GM12874 (cell line): ENCODE measurements around the gene RIN1.

ENCODE experiments used
- TF ChIP-seq, protein P1 (sequence below): IDR thresholded peaks from 2 replicates; pipeline ENCODE4 v1.5.1; 2011; ENCODE audit warnings: low read depth, mild to moderate bottlenecking, control low read depth, low read length, moderate library complexity; ENCODE audit not compliant: insufficient read depth

Gene RIN1

DNA sequence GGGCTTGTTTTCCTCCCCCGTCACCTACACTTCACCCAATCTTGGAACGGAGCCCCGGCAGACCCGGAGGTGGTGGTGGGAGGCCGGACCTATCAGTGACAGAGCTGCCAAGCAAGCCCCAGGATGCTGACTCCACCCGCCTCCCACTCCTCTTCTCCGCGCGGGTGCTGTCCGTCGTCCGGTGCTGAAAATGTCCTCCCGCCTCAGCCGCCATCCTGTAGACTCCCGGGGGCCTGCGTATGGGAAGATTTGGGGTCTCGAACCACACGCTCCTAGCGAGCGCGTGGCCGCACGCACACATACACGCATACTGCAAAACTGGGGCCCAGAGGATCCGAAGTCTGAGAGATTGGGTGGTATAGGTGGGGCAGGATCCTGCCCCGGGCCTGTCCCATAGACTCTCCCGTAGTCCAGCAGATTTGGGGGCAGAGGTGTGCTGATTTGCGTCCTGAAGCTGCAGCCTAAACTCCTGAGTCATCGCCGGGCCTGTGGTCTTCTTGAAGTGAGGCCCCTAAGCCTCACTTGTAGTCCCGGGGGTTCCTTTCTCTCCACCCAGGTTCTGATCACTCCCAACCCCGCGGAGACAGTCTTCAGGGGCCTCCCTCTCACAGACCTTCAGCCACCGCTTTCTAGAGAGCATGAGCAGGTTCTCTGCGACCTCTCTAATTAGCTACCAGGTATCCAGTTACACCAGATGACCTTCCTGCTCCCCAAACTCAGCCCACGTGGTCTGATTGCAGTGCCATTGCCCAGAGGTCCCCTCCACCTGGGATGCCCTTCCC, 46.5 kb downstream of the RIN1 start:
- TF ChIP-seq, protein P1, sequence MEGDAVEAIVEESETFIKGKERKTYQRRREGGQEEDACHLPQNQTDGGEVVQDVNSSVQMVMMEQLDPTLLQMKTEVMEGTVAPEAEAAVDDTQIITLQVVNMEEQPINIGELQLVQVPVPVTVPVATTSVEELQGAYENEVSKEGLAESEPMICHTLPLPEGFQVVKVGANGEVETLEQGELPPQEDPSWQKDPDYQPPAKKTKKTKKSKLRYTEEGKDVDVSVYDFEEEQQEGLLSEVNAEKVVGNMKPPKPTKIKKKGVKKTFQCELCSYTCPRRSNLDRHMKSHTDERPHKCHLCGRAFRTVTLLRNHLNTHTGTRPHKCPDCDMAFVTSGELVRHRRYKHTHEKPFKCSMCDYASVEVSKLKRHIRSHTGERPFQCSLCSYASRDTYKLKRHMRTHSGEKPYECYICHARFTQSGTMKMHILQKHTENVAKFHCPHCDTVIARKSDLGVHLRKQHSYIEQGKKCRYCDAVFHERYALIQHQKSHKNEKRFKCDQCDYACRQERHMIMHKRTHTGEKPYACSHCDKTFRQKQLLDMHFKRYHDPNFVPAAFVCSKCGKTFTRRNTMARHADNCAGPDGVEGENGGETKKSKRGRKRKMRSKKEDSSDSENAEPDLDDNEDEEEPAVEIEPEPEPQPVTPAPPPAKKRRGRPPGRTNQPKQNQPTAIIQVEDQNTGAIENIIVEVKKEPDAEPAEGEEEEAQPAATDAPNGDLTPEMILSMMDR, result no peak

DNA sequence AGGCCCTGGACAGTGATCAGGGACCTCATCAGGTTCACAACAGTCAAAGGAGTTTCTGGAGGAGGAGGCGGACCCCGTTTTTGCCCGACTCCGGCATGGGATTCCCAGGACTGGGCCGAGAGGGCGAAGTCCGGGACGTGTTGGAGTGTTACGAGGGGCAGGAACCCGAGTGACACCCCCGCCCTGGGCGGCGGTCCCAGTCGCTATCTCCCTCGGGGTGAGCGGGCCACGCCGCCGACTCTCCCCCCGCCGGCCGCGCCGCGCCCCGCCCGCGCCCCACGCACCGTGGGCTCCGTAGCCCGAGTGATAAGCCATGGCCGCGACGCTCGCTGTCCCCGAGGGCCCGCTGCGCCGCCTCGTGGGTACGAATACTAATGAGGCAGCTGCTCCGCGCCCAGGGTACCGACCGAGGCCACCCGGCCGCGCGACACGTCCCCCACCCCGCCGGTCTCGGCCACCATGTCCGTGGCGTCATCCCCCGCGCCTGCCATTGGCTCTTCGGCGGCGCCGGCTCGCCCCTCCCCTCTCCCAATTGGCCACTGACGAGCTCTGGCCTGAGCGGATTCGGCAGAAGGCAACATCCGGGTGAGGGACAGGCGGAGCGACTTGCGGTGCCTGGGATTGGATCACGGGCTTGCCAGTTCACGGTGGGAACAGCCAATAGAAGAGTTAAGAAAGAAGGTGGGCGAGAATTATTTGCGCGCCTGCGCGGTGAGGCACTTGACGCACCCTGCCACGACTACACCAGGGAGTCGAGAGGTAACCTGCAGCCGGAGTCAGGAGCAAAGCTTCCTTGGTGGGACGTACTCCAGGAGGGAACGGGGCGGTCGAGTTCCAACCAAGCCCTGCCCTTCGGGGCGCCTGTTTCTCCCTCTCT, 47.3 kb downstream of the RIN1 start, which contains the start of gene YIF1A:
TSS of gene YIF1A (minus strand) at position 473 of the 877 bp plus-strand sequence. CDS start at position 315, 158 bp downstream.
- TF ChIP-seq, protein P1, result no peak

DNA sequence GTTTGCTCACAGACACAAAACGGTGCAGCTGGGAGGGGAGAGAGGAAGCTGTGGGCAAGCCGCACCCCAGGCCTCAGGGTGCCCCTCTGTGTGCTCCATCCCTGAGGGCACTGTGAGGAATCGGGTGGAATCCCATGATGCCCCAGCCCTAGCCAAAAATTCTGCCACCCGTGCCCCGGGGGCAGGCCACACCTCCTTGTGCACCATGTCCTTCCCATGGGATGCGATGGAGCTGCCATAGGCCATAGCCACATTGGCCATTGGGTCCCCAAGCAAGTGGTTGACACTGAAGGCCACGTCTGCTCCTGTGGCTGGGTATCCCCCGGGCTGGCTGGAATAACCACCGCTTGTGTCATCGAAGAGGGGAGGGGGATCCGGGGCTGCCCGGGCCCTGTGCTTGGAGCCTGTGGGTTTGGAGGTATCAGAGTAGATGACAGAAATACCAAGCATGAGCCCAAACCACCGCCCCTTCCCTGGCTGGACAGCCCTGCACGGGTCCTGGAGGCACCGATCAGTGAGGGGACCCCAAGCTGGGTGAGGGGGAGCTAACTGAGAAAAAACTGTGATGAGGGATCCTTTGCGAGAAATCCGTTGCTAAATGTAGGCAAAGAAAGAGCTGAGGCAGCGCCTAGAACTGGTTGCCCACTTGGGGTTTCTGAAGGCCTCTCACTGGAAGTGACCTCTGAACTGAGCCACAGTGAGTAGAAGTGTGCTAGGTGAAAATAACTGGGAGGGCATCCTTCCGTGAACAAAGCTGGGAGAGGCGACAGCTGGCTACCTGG, 48.2 kb downstream of the RIN1 start:
- TF ChIP-seq, protein P1, result no peak

DNA sequence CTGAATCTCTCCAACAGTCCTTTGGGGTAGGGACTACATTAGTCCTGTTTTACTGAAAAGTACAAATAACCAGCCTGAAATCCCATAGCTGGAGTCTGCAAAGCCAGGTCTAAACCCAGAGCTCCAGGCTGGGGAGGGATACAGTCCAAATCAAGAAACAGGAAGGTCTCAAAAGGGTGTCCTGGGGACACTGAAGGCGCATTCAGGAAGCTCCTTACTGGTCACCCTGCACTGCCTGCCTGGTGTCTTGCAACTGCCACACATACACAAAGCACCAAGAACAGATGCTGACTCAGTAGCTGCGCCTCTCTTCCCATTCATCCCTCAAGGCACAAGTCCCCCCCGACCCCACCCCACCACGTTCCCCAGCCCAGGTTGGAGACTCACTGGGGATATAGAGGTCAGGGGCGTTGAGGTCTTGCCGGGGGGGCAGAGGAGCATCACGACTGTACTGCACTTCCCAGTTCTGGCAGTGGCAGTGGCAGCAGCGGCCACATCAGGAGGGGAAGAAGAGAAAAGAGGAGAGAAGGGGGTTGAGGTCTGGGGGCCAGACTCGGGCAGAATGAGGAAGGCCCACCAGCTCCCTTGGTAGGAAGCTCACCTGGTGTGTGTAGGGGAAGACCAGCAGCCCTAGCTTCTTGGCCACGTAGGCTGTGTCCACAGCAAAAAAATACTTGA, 48.9 kb downstream of the RIN1 start:
- TF ChIP-seq, protein P1, result no peak

DNA sequence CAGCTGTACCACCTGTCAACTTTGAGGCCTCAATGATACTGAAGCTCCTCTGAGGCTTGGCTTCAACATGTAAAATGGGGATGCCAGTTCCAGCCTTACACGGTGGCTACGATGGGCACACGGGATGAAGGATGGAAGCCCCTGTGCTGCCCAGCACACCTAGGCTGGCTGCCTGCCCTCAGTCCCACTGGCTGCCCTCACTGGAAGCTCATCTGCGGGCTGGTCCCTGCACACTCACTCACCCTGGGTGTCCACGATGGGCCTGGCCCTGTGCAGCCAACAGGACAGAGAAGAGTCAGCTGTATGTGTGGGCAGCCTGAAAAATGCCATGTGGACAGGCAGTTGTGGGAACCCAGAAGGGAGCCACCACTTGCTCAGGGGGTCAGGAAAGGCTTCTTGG, 49.5 kb downstream of the RIN1 start:
- TF ChIP-seq, protein P1, result no peak

DNA sequence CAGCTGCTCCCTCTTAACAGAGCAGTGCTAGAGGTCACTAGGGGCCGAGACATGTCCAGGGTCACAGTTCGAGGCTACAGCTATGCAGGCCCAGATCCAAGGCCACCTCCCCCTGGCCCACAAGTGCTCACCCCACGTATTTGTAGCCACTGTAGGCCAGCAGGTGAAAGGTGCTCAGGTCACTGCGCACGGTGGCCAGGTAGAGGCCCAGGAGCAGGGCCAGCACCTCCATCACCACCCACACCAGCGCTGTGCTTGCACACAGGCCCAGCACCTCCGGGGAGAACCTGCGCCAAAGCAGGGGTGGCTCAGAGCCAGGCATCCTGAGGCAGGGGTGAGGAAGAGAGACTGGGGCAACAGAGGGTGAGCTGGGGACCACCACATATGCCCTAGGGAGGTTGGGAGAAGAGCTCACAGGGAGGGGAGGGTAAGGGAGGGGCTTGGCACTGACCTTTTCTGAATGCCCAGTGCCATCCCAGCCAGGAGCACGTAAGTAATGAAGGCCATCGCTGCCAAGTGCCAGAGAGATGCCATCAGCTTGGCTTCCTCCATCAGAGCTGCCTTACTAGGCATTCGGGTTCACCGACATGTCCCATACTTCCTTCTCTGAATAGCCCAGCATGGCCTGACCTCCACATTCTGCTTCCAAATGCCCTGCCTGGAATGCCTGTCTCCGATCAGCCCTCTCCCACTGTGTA, 50.8 kb downstream of the RIN1 start:
- TF ChIP-seq, protein P1, result no peak
